CD4-positive, alpha-beta T cell treated with Interleukin-12 subunit alpha and Interleukin-12 subunit beta, for 1 hour (primary cell): Measurements from ENCODE around the gene CPZ.
"Not testable (repeated sequence)": the region's sequence is repeated elsewhere in the genome, so short reads cannot be mapped to it uniquely, and the experiment has no call there.

Experiments
- DNase-seq: peaks from one replicate; pipeline ENCODE4 v3.0.0-alpha.2; 2020

The CPZ gene

DNA sequence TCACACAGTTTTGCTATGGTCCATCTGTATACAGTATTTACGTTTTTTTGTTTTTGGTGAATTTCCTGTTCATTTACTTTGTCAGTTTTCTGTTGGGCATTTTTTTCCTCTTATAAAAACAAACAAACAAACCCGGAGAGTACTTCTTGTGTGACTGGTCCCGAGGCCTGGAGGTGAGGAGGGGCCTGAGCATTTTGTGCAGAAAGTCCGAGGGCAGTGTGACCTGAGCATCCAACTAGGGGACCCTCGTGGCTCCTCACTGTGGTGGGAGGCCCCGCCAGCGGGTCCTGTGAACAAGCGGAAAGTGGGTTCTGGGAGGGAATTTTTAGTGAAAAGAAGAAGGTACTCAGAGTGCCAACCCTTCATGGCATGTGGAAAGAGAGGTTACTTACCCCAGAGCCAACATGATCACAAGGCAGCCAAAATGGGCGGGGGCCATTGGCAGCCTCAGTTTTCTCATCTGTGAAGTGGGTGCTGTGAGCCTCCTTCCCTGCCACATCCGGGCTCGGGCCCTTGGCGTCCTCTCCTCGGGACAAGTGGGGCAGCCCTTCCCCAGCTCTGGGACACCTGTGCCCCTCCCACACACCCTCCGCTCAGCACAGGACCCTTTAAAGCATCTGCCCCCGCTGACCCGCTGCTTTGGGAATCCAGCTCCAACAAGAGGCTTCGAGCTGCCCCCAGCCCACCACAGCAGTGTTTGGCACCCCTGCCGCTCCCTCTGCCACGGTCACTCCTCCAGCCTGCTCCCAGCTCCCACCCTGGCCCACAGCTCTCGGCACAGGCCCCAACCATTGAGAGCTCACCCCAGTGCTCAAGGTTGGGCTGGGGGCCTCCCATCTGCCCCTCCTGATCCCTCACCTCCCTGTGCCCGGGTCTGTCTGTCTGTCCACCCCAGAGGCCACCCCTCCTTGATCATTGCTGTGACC lies 35.2 kb upstream of the CPZ start:
- DNase-seq = no peak

DNA sequence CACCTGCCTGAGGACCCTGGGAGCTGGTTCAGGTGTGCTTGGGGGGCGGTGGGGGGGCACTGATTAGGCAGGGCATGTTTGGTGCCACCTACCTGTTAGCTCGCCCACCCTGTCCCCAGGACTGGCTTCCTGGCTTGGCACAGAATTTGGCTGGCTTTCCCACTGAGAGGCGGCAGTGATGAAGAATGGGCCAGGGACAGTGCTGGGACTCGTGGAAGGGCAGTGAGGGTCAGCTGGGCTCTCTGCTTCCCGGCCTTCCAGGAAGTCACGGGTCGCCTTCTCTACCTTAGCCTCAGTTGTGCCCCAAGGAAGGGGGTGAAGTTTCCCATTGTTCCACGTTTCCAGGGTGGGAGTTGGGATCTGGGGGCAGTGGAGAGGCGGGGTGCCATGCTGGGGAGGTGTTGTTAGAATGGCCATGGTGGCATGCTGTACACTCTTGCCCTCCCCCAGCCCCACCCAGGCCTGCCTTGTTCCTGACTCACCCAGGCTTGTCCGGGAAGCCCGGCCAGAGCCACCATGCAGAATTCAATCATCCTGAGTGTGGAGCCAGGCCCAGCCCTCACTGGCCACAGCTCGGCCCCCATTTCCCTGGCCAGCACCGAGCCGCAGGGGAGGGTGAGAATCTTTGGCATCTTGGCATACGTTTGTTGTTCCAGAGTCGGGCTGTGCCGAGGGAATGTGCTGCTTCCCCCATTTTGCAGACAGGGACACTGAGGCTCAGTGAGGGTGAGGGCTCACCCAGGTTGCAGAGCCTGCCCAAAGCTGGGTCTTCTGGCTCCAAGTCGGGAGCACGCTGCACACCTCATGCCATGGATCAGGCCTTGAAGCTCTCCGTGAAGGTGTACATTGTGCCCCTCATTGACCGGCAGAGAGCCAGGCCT lies 34.2 kb upstream of the CPZ start:
- DNase-seq = no peak

GRCh38 chr4:8559011-8559410 lies 33.6 kb upstream of the CPZ start:
- DNase-seq = no peak

DNA sequence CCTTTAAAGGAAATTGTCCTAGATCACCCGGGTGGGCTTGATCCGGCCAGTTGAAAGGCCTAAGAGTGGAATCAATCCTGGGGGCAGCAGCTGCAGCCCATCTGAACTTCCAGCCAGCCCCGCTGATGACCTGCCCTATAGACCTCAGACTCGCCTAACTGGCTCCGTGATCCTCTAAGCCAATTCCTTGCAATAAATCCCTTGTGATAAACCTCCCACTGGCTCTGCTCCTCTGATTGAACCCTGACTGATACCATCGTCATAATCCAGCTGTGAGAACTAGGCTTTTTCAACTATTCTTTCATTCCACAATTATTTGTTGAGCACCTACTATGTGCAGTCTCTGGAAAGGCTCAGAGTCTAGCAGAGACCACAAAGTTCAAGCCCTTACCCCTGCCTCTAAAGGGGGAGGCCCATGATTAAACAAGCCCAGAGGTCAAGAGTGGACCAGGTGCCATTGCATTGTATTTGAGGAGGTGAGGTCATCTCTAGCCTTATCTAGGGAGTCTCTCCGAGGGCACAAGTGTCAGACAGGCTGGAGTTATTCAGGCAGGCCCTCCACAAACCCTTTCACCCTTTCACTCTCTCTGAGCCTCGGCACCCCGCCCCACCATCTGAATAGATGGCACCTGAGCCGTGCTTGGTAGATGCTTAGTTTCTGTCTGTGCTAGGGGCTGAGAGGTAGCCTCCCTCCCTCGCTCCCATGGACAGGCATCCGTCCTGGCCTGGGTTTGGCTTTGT lies 32.9 kb upstream of the CPZ start:
- DNase-seq = no peak

- DNase-seq = no peak
Measured at GRCh38 chr4:8560265-8561047, 32.1 kb upstream of the CPZ start.

DNA sequence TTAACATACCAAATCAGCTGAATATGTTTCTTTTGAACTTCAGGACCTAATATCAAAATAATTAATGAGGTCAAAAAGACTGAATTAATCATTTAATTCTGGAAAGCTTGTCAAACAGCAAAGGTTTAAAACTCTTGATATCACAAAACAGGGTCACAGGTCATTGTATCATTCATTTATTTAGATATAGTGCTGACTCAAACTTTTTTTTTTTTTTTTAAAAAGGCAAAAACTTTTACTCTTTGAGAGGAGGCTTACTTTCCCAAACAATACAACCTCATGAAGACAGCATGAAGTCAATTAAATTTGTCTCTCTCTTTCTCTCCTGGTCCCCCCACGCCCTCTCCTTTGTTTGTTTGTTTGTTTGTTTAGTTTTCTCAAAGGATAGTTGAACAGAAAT lies 28.0 kb upstream of the CPZ start:
- no peak for DNase-seq

GRCh38 chr4:8568068-8568668 lies 24.4 kb upstream of the CPZ start:
- no peak for DNase-seq

GRCh38 chr4:8570201-8570600 lies 22.4 kb upstream of the CPZ start:
- no peak for DNase-seq

DNA sequence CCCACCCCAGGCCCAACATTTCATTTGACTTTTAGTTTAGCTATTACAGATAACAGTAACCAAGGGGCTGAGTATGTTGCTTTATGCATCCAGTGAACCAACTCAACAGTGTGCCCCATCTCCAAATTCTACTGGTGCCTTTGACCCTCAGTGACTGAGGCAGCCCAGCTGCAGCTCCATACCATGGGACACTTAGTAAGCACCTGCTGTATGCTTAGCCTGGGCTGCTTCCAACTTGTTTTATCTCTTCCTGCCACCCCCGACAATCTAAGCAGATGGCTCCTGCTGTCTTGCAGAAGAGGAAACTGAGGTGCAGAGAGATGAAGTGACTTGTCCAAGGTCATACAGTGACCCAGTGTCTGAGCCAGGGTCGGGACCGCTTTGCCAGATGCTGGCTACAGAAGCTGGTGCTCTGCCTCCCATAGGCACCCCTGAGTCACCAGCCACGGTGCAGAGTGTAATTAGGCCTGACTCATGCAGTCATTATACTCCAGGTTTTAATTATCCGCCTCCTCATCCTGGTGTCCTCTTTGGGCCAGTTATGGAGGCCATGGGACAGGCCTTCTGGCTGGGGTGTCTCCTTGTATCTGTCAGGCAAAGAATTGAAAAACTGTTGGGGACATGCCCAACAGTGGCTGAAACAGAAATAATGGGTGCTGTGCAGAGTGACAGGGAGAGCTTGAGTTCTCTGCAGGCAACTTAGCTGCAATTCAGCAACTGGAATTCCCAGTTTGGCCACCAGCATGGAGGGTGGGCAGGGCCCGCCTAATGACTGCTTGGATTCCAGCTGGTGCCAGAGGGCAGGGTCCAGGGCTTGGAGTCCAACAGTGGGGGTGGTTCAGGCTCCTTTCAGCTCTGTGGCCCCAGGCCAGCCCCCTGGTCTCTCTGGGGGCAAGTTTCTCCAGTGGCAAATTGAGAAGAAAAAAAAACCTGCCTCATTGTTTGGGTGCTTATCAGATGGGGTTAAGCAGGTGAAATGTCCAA lies 20.6 kb upstream of the CPZ start:
- no peak for DNase-seq

DNA sequence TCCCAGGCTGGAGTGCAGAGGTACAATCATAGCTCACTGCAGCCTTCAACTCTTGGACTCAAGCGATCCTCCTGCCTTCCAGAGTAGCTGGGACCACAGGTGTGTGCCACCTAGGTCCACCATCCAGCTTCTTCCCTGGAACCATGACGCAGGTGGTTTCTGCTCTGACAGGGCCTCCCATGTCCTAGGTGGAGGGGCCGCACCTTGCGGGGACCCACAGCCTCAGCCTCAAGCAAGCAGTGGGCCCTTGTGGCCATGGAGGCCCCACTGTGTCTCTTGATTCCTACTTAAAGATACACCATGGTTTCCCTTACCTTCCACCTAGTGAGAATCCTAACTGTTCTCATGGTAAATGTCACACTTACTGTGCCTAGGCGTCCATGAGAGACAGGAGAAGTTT lies 19.3 kb upstream of the CPZ start:
- no peak for DNase-seq

- no peak for DNase-seq
Measured at GRCh38 chr4:8574796-8575370, 17.7 kb upstream of the CPZ start.

DNA sequence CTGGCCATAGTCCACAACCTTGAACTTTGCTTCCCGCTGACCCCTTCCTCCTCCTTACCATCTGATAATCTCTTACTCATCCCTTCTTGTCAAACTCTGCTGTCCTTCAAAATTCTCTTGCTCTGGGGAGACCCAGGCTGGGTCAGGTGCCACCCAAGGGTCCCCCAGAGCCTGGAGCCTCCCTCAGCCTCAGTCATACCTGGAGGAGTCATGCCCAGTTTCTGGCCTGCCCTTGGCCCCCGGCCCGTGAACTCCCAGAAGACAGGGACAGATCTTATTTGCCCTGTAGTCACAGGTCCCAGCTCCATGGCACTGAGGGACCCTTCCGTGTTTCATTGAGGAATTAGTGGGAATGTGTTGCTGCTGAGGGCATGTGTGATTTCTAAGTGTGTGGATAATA lies 17.1 kb upstream of the CPZ start:
- DNase-seq = no peak

GRCh38 chr4:8576591-8576990 lies 16.0 kb upstream of the CPZ start:
- DNase-seq = not testable (repeated sequence)

DNA sequence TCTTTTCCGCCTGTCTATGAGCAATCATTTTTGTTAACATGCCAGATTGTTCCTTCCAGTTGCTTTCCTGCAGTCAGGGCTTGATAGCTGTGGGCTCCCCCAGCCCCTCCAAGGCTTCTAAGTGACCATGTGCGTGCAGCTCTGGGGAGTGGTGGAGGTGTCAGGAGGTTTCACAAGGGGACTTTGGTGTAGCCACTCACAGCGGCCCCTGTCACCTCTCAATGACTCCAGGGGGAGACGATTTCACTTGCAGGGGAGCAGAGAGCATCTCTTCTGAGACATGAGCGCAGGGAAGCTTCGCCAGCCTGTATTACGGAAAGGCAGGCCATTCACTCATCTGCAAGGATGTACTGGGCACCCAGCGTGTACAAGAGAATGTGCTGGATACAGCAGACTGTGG lies 15.5 kb upstream of the CPZ start:
- no peak for DNase-seq

DNA sequence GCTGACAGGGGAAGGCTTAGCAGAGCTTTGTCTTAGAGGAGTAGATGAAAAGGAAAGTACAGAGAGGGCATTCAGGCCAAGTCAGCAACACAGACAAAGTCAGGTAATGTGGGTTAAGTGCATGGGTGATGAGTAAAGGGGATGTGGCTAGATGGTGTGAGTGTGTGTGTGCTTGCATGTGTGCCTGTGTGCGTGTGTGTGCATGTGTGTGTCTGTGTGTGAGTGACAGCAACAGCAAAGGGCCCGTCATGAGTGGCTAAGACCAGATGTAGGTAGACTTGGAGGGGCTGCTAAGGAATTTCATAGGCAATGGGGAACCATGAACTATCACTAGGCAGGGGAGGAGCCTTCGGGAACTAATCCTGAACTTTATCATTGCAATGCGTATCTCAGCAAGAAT lies 14.6 kb upstream of the CPZ start:
- no peak for DNase-seq

DNA sequence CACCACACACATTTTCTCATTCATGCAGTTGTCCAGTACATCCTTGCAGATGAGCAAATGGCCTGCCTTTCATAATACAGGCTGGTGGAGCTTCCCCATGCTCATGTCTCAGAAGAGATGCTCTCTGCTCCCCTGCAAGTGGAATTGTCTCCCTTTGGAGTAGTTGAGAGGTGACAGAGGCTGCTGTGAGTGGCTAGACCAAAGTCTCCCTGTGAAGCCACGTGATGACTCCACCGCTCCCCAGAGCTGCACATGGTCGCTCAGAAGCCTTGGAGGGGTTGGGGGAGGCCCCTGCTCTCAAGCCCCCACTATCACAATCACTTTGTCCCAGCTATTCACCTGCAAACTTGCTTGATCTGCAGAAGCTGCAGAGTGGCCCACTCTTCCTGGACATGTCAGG lies 13.8 kb upstream of the CPZ start:
- no peak for DNase-seq

DNA sequence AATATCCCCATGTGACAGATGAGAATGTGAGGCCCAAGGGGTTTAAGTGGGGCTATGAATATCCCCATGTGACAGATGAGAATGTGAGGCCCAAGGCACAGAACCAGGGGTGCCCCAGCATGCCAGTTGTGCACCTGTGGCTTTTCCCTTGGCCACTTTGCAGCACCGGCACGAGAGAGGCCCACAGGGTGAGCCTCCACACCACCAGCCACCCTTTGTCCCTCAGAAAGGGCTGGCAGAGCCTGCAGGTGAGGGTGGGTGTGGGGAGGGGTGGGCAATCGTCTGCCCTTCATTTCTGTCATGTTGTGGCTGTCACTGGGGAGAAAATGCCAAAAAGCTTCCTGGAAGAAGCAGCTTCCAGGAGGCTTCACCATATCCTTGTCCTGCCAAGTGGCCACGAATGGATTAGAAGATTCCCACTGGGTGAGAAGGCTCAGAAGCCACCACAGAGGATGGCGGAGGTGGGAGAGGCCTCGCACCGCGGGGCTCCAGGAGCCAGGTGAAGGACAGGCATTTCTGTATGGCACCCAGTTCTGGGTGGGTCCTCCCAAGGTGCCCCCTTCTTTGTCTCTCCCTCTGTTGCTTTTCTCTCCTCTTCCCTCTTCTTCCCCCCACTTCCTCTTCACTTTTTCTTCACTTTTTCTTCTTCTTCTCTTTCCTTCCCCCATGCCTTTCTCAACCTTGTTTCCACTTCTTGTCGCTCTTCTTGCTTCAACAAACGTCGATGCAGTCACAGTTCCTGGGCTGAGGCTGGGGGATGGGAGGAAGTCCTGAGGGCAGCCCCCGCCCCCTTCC lies 12.8 kb upstream of the CPZ start:
- no peak for DNase-seq

- no peak for DNase-seq
Measured at GRCh38 chr4:8580321-8581093, 12.1 kb upstream of the CPZ start, which contains the start of gene GPR78. Gene GPR78, plus strand, starts transcription at chr4:8580392. Its CDS starts 591 bp downstream, at chr4:8580983.
